Liver (tissue), 9 donors: Measurements from ENCODE around the gene HFM1. TPM values are rescaled to one million over a fixed set of nuclear protein-coding genes. Genes with fewer than 3 reads are reported as not detected.

ENCODE experiments used
- DNase-seq: peaks from one replicate; pipeline ENCODE4 v3.0.0-alpha.2; 2017; ENCODE audit warnings: low spot score
- H3K27ac ChIP-seq, 2 donors: one replicate each; pipeline ENCODE4 v1.7.0; 2013; ENCODE audit warnings: inconsistent platforms in 2 of 2, low read length in 2 of 2, control low read depth in 1 of 2, low read depth in 1 of 2, mild to moderate bottlenecking in 1 of 2
- H3K27me3 ChIP-seq, 4 donors: one replicate each; pipeline versions ENCODE4 v1.6.1 to v1.7.0; 2013; ENCODE audit warnings: low read length in 3 of 4, inconsistent platforms in 1 of 4, mild to moderate bottlenecking in 1 of 4, moderate library complexity in 1 of 4; ENCODE audit not compliant: control insufficient read depth in 4 of 4, insufficient read depth in 4 of 4
- H3K36me3 ChIP-seq, 4 donors: one replicate each; pipeline versions ENCODE4 v1.6.1 to v1.7.0; 2013; ENCODE audit warnings: low read length in 3 of 4, mild to moderate bottlenecking in 3 of 4, low read depth in 1 of 4, moderate library complexity in 1 of 4; ENCODE audit not compliant: control insufficient read depth in 4 of 4, insufficient read depth in 3 of 4
- H3K4me1 ChIP-seq, 4 donors: one replicate each; pipeline versions ENCODE4 v1.6.1 to v1.7.0; 2013; ENCODE audit warnings: low read length in 3 of 4, mild to moderate bottlenecking in 3 of 4, moderate library complexity in 1 of 4; ENCODE audit not compliant: control insufficient read depth in 4 of 4, insufficient read depth in 4 of 4
- H3K4me3 ChIP-seq, 3 donors: one replicate each; pipeline versions ENCODE4 v1.6.1 to v1.7.0; 2013; ENCODE audit warnings: low read length in 3 of 3, control low read depth in 1 of 3, low read depth in 1 of 3, mild to moderate bottlenecking in 1 of 3
- H3K9ac ChIP-seq, 2 donors: one replicate each; pipeline ENCODE4 v1.7.0; 2013; ENCODE audit warnings: low read length in 2 of 2, mild to moderate bottlenecking in 2 of 2, moderate library complexity in 2 of 2, control low read depth in 1 of 2, low read depth in 1 of 2
- H3K9me3 ChIP-seq, 4 donors: one replicate each; pipeline versions ENCODE4 v1.6.1 to v1.7.0; 2013; ENCODE audit warnings: low read length in 3 of 4; ENCODE audit not compliant: control insufficient read depth in 4 of 4
- EGR1 ChIP-seq, 2 donors: IDR thresholded peaks; 2 replicates each; pipeline ENCODE4 v1.6.1; 2016 to 2018; ENCODE audit warnings: antibody characterized with exemption in 2 of 2, low read depth in 2 of 2
- FOXA1 ChIP-seq: IDR thresholded peaks from 2 replicates; pipeline ENCODE4 v1.6.1; 2016; ENCODE audit warnings: antibody characterized with exemption
- FOXA2 ChIP-seq: IDR thresholded peaks from 2 replicates; pipeline ENCODE4 v1.6.1; 2016; ENCODE audit warnings: antibody characterized with exemption
- GABPA ChIP-seq, 2 donors: IDR thresholded peaks in 1 of 2; conservative IDR thresholded peaks in 1 of 2; 2 replicates each; pipeline ENCODE4 v1.6.1; 2016; ENCODE audit warnings: antibody characterized with exemption in 2 of 2, mild to moderate bottlenecking in 1 of 2, moderate library complexity in 1 of 2
- HNF4A ChIP-seq, 2 donors: conservative IDR thresholded peaks; 2 replicates each; pipeline ENCODE4 v1.6.1; 2016; ENCODE audit warnings: antibody characterized with exemption in 2 of 2, mild to moderate bottlenecking in 2 of 2
- HNF4G ChIP-seq: IDR thresholded peaks from 2 replicates; pipeline ENCODE4 v1.6.1; 2016; ENCODE audit warnings: antibody characterized with exemption
- JUND ChIP-seq, 2 donors: IDR thresholded peaks; 2 replicates each; pipeline ENCODE4 v1.6.1; 2016; ENCODE audit warnings: antibody characterized with exemption in 2 of 2
- NR2F2 ChIP-seq: IDR thresholded peaks from 2 replicates; pipeline ENCODE4 v1.6.1; 2016; ENCODE audit warnings: antibody characterized with exemption
- RAD21 ChIP-seq, 2 donors: IDR thresholded peaks; 2 replicates each; pipeline ENCODE4 v1.6.1; 2016; ENCODE audit warnings: antibody characterized with exemption in 2 of 2, mild to moderate bottlenecking in 2 of 2
- RXRA ChIP-seq, 2 donors: IDR thresholded peaks; 2 replicates each; pipeline ENCODE4 v1.6.1; 2017 to 2018; ENCODE audit warnings: antibody characterized with exemption in 2 of 2, mild to moderate bottlenecking in 1 of 2
- SP1 ChIP-seq: IDR thresholded peaks from 2 replicates; pipeline ENCODE4 v1.6.1; 2018; ENCODE audit warnings: antibody characterized with exemption, mild to moderate bottlenecking
- TAF1 ChIP-seq: conservative IDR thresholded peaks from 2 replicates; pipeline ENCODE4 v1.6.1; 2016; ENCODE audit warnings: antibody characterized with exemption, mild to moderate bottlenecking
- YY1 ChIP-seq: IDR thresholded peaks from 2 replicates; pipeline ENCODE4 v1.6.1; 2016; ENCODE audit warnings: antibody characterized with exemption, mild to moderate bottlenecking
- WGBS: extraction: QIAGEN DNeasy Blood & Tissue Kit; methylation state at CpG from one replicate; pipeline ENCODE4 v1.1.7; 2013; 5-methylcytosine and 5-hydroxymethylcytosine counted together
- polyA plus RNA-seq, 2 donors: library from polyadenylated mRNA; stranded (reverse) in 1 of 2; unstranded in 1 of 2; fragments of 200-250 nt in 1 of 2; fragments of >200 nt in 1 of 2; fragmentation: Nextera tagmentation in 1 of 2; extraction: Ambion mirVana in 1 of 2; gene quantifications; one replicate each; pipeline versions ENCODE4 v1.2.1 to v1.2.3, GENCODE V29; 2013 to 2015
- total RNA-seq, 2 donors: library from RNA; depleted of rRNA; stranded (reverse); fragments of >200 nt; gene quantifications; one replicate each; pipeline ENCODE4 v1.2.3, GENCODE V29; 2014
- TF ChIP-seq, protein P1 (sequence below): IDR thresholded peaks from 2 replicates; pipeline ENCODE4 v1.6.1; 2016; ENCODE audit warnings: antibody characterized with exemption
- TF ChIP-seq, protein P2 (sequence below): IDR thresholded peaks from 2 replicates; pipeline ENCODE4 v1.6.1; 2016; ENCODE audit warnings: antibody characterized with exemption
- TF ChIP-seq, protein P3 (sequence below): IDR thresholded peaks from 2 replicates; pipeline ENCODE4 v1.6.1; 2016; ENCODE audit warnings: antibody characterized with exemption
- TF ChIP-seq, protein P4 (sequence below): fragments of 150-350 bp; IDR thresholded peaks from 2 replicates; pipeline ENCODE4 v1.5.1; 2017; ENCODE audit warnings: improper control_type of control experiment, low read depth, low read length; ENCODE audit not compliant: missing input control
- TF ChIP-seq, protein P5 (sequence below): IDR thresholded peaks from 2 replicates; pipeline ENCODE4 v1.6.1; 2016; ENCODE audit warnings: antibody characterized with exemption, mild to moderate bottlenecking
- donor health status: healthy.
- donor health status: healthy.
- donor health status: healthy.
- donor health status: healthy.
- donor health status: healthy.

The HFM1 gene
- total and polyA plus RNA-seq, 4 donors: 0.01 to 2.8 (median 0.29) TPM

DNA sequence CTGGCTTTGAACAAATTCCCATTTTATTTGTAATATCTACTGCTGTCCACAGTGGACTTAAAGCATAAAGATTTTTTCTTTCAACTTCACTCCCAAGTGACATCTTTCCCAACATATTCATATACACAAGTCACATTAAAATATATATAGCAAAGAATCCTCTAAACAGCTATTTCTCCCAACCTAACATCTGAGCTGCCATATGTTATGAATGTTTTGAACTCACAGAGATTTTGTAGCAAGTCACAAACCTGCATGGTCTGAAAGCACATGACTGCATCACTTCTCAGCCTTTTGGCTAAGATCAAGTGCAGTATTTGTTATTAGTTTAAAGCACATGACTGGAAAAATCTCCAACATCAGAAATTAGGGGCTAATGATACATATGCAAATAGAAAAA is 7.7 kb upstream of the HFM1 start:
- Histone ChIP-seq H3K9ac (no peak overlapping the region), H3K36me3 (no peaks in the 10 kb centered on the region), H3K27me3 (peaks cover 0 to 2% (median 0%) of the 10 kb centered on the region in 4 donors), H3K27ac (no peak overlapping the region), H3K4me1 (no peaks in the 10 kb centered on the region), H3K4me3 (no peak overlapping the region), H3K9me3 (no peaks in the 10 kb centered on the region)
- DNase-seq: no peak
- TF ChIP-seq, protein P1, sequence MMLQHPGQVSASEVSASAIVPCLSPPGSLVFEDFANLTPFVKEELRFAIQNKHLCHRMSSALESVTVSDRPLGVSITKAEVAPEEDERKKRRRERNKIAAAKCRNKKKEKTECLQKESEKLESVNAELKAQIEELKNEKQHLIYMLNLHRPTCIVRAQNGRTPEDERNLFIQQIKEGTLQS: no peak
- TF ChIP-seq RXRA (IDR thresholded peaks at IDR 0.05) (no peak), GABPA (IDR thresholded peaks at IDR 0.05 in 1 of 2, conservative IDR thresholded peaks at IDR 0.05 in 1 of 2) (no peak), TAF1 (no peak), NR2F2 (no peak), HNF4A (conservative IDR thresholded peaks at IDR 0.05) (no peak), YY1 (no peak), HNF4G (no peak), FOXA2 (no peak)
- TF ChIP-seq, protein P2, sequence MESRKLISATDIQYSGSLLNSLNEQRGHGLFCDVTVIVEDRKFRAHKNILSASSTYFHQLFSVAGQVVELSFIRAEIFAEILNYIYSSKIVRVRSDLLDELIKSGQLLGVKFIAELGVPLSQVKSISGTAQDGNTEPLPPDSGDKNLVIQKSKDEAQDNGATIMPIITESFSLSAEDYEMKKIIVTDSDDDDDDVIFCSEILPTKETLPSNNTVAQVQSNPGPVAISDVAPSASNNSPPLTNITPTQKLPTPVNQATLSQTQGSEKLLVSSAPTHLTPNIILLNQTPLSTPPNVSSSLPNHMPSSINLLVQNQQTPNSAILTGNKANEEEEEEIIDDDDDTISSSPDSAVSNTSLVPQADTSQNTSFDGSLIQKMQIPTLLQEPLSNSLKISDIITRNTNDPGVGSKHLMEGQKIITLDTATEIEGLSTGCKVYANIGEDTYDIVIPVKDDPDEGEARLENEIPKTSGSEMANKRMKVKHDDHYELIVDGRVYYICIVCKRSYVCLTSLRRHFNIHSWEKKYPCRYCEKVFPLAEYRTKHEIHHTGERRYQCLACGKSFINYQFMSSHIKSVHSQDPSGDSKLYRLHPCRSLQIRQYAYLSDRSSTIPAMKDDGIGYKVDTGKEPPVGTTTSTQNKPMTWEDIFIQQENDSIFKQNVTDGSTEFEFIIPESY: no peak
- TF ChIP-seq, protein P3, sequence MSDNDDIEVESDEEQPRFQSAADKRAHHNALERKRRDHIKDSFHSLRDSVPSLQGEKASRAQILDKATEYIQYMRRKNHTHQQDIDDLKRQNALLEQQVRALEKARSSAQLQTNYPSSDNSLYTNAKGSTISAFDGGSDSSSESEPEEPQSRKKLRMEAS: no peak

DNA sequence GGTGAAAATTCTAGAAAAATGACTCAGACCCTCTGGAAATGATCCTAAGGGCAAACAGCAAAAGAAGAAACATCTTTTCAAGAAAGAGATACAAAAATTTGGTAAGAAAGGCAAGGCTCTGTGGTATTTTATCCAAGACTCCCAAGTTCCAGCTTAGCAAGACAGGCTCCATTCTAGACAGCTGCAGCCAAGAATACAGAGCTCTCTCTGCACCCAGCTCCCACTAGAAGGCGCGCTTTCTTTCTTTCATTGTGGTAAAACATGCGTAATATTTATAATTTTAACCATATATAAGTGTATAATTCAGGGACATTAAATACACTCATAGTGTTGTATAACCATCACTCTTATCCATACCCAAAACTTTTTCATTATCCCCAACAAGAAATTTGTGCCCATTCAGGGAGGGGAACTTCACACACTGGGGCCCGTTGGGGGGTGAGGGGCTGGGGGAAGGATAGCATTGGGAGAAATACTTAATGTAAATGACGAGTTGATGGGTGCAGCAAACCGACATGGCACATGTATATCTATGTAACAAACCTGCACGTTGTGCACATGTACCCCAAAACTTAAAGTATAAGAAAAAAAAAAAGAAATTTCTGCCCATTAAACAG is 2.2 kb upstream of the HFM1 start:
- Histone ChIP-seq H3K9ac (no peak overlapping the region), H3K36me3 (no peaks in the 10 kb centered on the region), H3K27me3 (peaks cover 0 to 5% (median 0%) of the 10 kb centered on the region in 4 donors), H3K4me1 (peaks cover 6 to 11% (median 7%) of the 10 kb centered on the region in 4 donors), H3K27ac (no peak overlapping the region), H3K4me3 (no peak overlapping the region), H3K9me3 (no peaks in the 10 kb centered on the region)
- no peak for DNase-seq
- TF ChIP-seq, protein P4, sequence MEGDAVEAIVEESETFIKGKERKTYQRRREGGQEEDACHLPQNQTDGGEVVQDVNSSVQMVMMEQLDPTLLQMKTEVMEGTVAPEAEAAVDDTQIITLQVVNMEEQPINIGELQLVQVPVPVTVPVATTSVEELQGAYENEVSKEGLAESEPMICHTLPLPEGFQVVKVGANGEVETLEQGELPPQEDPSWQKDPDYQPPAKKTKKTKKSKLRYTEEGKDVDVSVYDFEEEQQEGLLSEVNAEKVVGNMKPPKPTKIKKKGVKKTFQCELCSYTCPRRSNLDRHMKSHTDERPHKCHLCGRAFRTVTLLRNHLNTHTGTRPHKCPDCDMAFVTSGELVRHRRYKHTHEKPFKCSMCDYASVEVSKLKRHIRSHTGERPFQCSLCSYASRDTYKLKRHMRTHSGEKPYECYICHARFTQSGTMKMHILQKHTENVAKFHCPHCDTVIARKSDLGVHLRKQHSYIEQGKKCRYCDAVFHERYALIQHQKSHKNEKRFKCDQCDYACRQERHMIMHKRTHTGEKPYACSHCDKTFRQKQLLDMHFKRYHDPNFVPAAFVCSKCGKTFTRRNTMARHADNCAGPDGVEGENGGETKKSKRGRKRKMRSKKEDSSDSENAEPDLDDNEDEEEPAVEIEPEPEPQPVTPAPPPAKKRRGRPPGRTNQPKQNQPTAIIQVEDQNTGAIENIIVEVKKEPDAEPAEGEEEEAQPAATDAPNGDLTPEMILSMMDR: no peak
- TF ChIP-seq, protein P5, sequence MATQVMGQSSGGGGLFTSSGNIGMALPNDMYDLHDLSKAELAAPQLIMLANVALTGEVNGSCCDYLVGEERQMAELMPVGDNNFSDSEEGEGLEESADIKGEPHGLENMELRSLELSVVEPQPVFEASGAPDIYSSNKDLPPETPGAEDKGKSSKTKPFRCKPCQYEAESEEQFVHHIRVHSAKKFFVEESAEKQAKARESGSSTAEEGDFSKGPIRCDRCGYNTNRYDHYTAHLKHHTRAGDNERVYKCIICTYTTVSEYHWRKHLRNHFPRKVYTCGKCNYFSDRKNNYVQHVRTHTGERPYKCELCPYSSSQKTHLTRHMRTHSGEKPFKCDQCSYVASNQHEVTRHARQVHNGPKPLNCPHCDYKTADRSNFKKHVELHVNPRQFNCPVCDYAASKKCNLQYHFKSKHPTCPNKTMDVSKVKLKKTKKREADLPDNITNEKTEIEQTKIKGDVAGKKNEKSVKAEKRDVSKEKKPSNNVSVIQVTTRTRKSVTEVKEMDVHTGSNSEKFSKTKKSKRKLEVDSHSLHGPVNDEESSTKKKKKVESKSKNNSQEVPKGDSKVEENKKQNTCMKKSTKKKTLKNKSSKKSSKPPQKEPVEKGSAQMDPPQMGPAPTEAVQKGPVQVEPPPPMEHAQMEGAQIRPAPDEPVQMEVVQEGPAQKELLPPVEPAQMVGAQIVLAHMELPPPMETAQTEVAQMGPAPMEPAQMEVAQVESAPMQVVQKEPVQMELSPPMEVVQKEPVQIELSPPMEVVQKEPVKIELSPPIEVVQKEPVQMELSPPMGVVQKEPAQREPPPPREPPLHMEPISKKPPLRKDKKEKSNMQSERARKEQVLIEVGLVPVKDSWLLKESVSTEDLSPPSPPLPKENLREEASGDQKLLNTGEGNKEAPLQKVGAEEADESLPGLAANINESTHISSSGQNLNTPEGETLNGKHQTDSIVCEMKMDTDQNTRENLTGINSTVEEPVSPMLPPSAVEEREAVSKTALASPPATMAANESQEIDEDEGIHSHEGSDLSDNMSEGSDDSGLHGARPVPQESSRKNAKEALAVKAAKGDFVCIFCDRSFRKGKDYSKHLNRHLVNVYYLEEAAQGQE: no peak
- no peak for TF ChIP-seq RAD21 (IDR thresholded peaks at IDR 0.05)
- TF ChIP-seq, protein P1: no peak
- TF ChIP-seq HNF4A (conservative IDR thresholded peaks at IDR 0.05): no peak
- TF ChIP-seq, protein P2: no peak
- no peak for TF ChIP-seq YY1
- TF ChIP-seq, protein P3: no peak
- TF ChIP-seq JUND (IDR thresholded peaks at IDR 0.05): no peak
- TF ChIP-seq EGR1 (IDR thresholded peaks at IDR 0.05; ENCODE audit: low read depth in 2 of 2): no peak
- TF ChIP-seq RXRA (IDR thresholded peaks at IDR 0.05): no peak
- TF ChIP-seq FOXA2: no peak
- no peak for TF ChIP-seq FOXA1
- no peak for TF ChIP-seq SP1
- WGBS: 61% methylated on average over 7 of the region's 7 CpGs
